Ishikawa (cell line): Measurements from ENCODE around the gene RPL38.

Experiments used
- CEBPB ChIP-seq: IDR thresholded peaks from 2 replicates; pipeline ENCODE4 v1.6.1; 2012
- CREB1 ChIP-seq: IDR thresholded peaks from 2 replicates; pipeline ENCODE4 v1.6.1; 2012; ENCODE audit warnings: low read depth
- EGR1 ChIP-seq: IDR thresholded peaks from 2 replicates; pipeline ENCODE4 v1.6.1; 2012
- EP300 ChIP-seq: IDR thresholded peaks from 2 replicates; pipeline ENCODE4 v1.6.1; 2012; ENCODE audit warnings: borderline replicate concordance
- FOXM1 ChIP-seq: IDR thresholded peaks from 2 replicates; pipeline ENCODE4 v1.6.1; 2012; ENCODE audit warnings: low read depth, borderline replicate concordance
- MAX ChIP-seq: IDR thresholded peaks from 2 replicates; pipeline ENCODE4 v1.6.1; 2012
- NFIC ChIP-seq: IDR thresholded peaks from 2 replicates; pipeline ENCODE4 v1.6.1; 2012
- RAD21 ChIP-seq: IDR thresholded peaks from 2 replicates; pipeline ENCODE4 v1.6.1; 2012; ENCODE audit warnings: low read depth
- REST ChIP-seq: IDR thresholded peaks from 2 replicates; pipeline ENCODE4 v1.6.1; 2012; ENCODE audit warnings: low read depth, mild to moderate bottlenecking
- TAF1 ChIP-seq: IDR thresholded peaks from 2 replicates; pipeline ENCODE4 v1.6.1; 2012; ENCODE audit warnings: low read depth, mild to moderate bottlenecking
- TCF12 ChIP-seq: IDR thresholded peaks from 2 replicates; pipeline ENCODE4 v1.6.1; 2012; ENCODE audit warnings: low read depth
- TEAD4 ChIP-seq: IDR thresholded peaks from 2 replicates; pipeline ENCODE4 v1.6.1; 2012
- USF1 ChIP-seq: IDR thresholded peaks from 2 replicates; pipeline ENCODE4 v1.6.1; 2012
- YY1 ChIP-seq: IDR thresholded peaks from 2 replicates; pipeline ENCODE4 v1.6.1; 2012; ENCODE audit warnings: low read depth
- ZBTB7A ChIP-seq: IDR thresholded peaks from 2 replicates; pipeline ENCODE4 v1.6.1; 2012; ENCODE audit warnings: low read depth

The RPL38 gene

GRCh38 chr17:74179576-74179975 is 23.9 kb upstream of the RPL38 start:
- TF ChIP-seq EP300 (no peak), CREB1 (no peak), TEAD4 (no peak), ZBTB7A (no peak), RAD21 (no peak), REST (no peak), USF1 (no peak), CEBPB (no peak), EGR1 (no peak), YY1 (no peak), MAX (no peak), NFIC (no peak), TAF1 (no peak), FOXM1 (no peak), TCF12 (no peak)

GRCh38 chr17:74180336-74180735 is 23.1 kb upstream of the RPL38 start:
- TF ChIP-seq CEBPB (no peak), EGR1 (no peak), ZBTB7A (no peak), TEAD4 (no peak), CREB1 (no peak), RAD21 (no peak), EP300 (no peak), MAX (no peak), NFIC (no peak), REST (no peak), TAF1 (no peak), TCF12 (no peak)

GRCh38 chr17:74181341-74181740 is 22.1 kb upstream of the RPL38 start:
- no peak for TF ChIP-seq TEAD4
- no peak for TF ChIP-seq TCF12
- TF ChIP-seq RAD21 = no peak
- no peak for TF ChIP-seq FOXM1

- TF ChIP-seq MAX (no peak), NFIC (no peak), CREB1 (no peak), CEBPB (no peak), REST (no peak), ZBTB7A (no peak), TCF12 (no peak), TEAD4 (no peak), EP300 (no peak), FOXM1 (no peak), USF1 (no peak), YY1 (no peak), RAD21 (no peak), TAF1 (no peak), EGR1 (no peak)
Measured at GRCh38 chr17:74182041-74182723, 21.3 kb upstream of the RPL38 start.
